ENCODE results near the gene FRMD4A.

The FRMD4A gene

GRCh38 chr10:13845897-13846296 is 484.8 kb downstream of the FRMD4A start:
- H3K27ac ChIP-seq = no peak overlapping the region
- TF ChIP-seq, protein P1, sequence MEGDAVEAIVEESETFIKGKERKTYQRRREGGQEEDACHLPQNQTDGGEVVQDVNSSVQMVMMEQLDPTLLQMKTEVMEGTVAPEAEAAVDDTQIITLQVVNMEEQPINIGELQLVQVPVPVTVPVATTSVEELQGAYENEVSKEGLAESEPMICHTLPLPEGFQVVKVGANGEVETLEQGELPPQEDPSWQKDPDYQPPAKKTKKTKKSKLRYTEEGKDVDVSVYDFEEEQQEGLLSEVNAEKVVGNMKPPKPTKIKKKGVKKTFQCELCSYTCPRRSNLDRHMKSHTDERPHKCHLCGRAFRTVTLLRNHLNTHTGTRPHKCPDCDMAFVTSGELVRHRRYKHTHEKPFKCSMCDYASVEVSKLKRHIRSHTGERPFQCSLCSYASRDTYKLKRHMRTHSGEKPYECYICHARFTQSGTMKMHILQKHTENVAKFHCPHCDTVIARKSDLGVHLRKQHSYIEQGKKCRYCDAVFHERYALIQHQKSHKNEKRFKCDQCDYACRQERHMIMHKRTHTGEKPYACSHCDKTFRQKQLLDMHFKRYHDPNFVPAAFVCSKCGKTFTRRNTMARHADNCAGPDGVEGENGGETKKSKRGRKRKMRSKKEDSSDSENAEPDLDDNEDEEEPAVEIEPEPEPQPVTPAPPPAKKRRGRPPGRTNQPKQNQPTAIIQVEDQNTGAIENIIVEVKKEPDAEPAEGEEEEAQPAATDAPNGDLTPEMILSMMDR (conservative IDR thresholded peaks at IDR 0.05) = no peak

DNA sequence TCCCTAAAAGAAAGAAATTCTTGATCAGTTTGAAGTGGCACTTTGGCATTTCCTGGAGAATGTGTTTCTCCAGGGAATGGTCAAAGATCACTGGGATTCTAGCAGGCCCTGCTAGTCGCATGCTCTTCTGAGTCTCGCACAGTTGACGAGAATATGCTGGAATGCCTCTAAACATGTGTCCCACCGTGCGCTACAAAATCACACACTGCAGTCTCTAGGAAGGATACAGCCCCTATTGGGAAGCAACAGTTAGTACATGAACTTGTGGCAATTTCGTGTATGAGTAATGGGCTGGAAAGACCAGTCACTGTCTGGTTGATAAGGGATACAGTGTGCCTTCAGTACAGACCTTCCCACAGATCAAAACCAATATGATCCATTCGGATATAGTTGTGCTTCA is 486.1 kb downstream of the FRMD4A start:
- TF ChIP-seq, protein P1 (conservative IDR thresholded peaks at IDR 0.05) = no peak

GRCh38 chr10:13842117-13842516 is 488.6 kb downstream of the FRMD4A start:
- TF ChIP-seq, protein P1 (conservative IDR thresholded peaks at IDR 0.05) = no peak
- no peak overlapping the region for H3K27ac ChIP-seq

More for the DNA sequence above, 486.1 kb downstream of the FRMD4A start:
- H3K27ac ChIP-seq = no peak overlapping the region

DNA sequence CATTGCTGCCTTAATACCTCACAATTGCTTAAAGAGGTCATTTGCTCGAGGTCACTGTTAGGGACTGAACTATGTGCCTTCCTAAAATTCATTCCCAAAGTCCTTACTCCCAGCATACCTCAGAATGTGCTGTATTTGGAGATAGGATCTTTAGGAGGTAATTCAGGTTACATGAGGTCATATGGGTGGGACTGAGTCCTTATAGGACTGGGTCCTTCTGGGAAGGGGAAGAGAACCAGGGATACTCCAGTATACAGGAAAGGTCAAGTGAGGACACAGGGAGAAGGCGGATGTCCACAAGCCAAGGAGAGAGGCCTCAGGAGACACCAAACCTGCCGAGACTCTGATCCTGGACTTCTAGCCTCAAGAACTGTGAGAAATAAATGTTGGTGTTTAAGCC is 490.7 kb downstream of the FRMD4A start:
- peak overlapping the region; percentile 14; the same call in 1 of the 2 replicates for H3K27ac ChIP-seq
- TF ChIP-seq, protein P1 (conservative IDR thresholded peaks at IDR 0.05) = no peak

DNA sequence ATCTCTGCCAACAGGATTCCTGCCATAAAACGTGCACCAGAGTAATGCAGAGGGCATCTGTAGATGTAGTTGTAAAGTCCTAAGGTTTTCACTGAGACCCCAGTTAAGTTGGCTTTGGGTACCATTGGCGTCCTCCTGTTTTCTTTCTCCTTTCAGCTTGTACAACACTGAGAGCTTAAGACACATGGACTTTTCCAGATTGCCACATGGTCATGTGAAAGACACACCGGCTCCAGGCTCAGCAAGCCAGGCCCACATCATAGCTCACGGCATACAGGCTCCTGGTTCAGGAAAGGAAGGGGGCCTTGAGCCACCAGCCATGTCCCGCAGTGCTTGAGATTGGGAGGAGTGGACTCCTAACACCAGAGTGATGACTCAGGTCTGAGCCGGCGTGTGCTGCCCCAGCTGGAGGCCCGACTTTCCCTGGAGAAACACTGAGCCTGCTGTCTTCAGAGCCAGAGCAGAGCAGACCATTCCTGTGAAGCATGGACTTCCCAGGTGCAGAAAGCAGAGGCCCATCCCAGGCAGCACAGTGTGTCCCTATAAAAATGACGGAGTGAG is 491.2 kb downstream of the FRMD4A start:
- H3K27ac ChIP-seq = peak overlapping the region; percentile 14; the same call in 1 of the 2 replicates
- TF ChIP-seq, protein P1 (conservative IDR thresholded peaks at IDR 0.05) = no peak

DNA sequence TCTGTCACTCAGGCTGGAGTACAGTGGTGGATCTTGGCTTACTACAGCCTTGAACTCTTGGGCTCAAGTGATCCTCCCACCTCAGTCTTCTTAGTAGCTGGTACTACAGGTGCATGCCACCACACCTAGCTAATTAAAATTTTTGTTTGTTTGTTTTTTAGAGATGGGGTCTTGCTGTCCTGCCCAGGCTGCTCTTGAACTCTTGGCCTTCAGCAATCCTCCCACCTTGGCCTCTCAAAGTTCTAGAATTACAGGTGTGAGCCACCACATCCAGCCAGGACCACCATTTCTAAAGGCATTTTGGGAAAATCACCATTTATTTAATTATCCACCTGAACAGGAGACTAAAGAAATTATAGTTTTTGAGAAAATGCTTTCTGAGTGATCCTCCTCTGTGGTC is 491.7 kb downstream of the FRMD4A start:
- no peak overlapping the region; the same call in 1 of the 2 replicates for H3K27ac ChIP-seq
- TF ChIP-seq, protein P1 (conservative IDR thresholded peaks at IDR 0.05) = no peak

GRCh38 chr10:13837966-13838365 is 492.8 kb downstream of the FRMD4A start:
- TF ChIP-seq, protein P1 (conservative IDR thresholded peaks at IDR 0.05) = no peak
- H3K27ac ChIP-seq = no peak overlapping the region

All from VCaP (cell line).